Measurements from ENCODE around the gene OGFOD2. TPM values are rescaled to one million over a fixed set of nuclear protein-coding genes. Genes with fewer than 3 reads are reported as not detected.
"Not testable (repeated sequence)": the region's sequence is repeated elsewhere in the genome, so short reads cannot be mapped to it uniquely, and the experiment has no call there.

Gene OGFOD2
- total RNA-seq, 1 donor from 2014 or later = 23.4 TPM

GRCh38 chr12:122999196-122999946 lies 24.3 kb downstream of the OGFOD2 start:
- intact Hi-C loops (cut with micrococcal nuclease) = no loop called here

GRCh38 chr12:122999986-123000420 lies 25.0 kb downstream of the OGFOD2 start:
- intact Hi-C loops (cut with micrococcal nuclease) = no loop called here

- intact Hi-C loops (cut with micrococcal nuclease) = no loop called here
Observed at GRCh38 chr12:123000578-123000977, 25.5 kb downstream of the OGFOD2 start.

GRCh38 chr12:123001464-123001863 lies 26.4 kb downstream of the OGFOD2 start:
- intact Hi-C loops (cut with micrococcal nuclease) = no loop called here

GRCh38 chr12:123003257-123003656 lies 28.2 kb downstream of the OGFOD2 start:
- intact Hi-C loops (cut with micrococcal nuclease) = no loop called here

GRCh38 chr12:123004287-123004686 lies 29.2 kb downstream of the OGFOD2 start:
- intact Hi-C loops (cut with micrococcal nuclease) = no loop called here

GRCh38 chr12:123005081-123005626 lies 30.1 kb downstream of the OGFOD2 start:
- intact Hi-C loops (cut with micrococcal nuclease) = no loop called here

GRCh38 chr12:123006977-123007376 lies 31.9 kb downstream of the OGFOD2 start:
- intact Hi-C loops (cut with micrococcal nuclease) = no loop called here

- intact Hi-C loops (cut with micrococcal nuclease) = no loop called here
Observed at GRCh38 chr12:123010110-123010509, 35.1 kb downstream of the OGFOD2 start.

GRCh38 chr12:123010681-123011080 lies 35.6 kb downstream of the OGFOD2 start:
- intact Hi-C loops (cut with micrococcal nuclease) = no loop called here

- intact Hi-C loops (cut with micrococcal nuclease) = no loop called here
Observed at GRCh38 chr12:123011701-123012100, 36.7 kb downstream of the OGFOD2 start.

GRCh38 chr12:123013185-123014095 lies 38.4 kb downstream of the OGFOD2 start:
- intact Hi-C loops (cut with micrococcal nuclease) = no loop called here

- intact Hi-C loops (cut with micrococcal nuclease) = not testable (repeated sequence)
Observed at GRCh38 chr12:123014473-123014872, 39.4 kb downstream of the OGFOD2 start.

- intact Hi-C loops (cut with micrococcal nuclease) = no loop called here
Observed at GRCh38 chr12:123017753-123018152, 42.7 kb downstream of the OGFOD2 start.

- intact Hi-C loops (cut with micrococcal nuclease) = no loop called here
Observed at GRCh38 chr12:123019841-123020138, 44.7 kb downstream of the OGFOD2 start.

- intact Hi-C loops (cut with micrococcal nuclease) = no loop called here
Observed at GRCh38 chr12:123021688-123022604, 46.9 kb downstream of the OGFOD2 start.

- intact Hi-C loops (cut with micrococcal nuclease) = no loop called here
Observed at GRCh38 chr12:123022846-123023245, 47.8 kb downstream of the OGFOD2 start.

- intact Hi-C loops (cut with micrococcal nuclease) = no loop called here
Observed at GRCh38 chr12:123024819-123025391, 49.9 kb downstream of the OGFOD2 start.

- intact Hi-C loops (cut with micrococcal nuclease) = no loop called here
Observed at GRCh38 chr12:123026094-123026853, 51.2 kb downstream of the OGFOD2 start.
